ENCODE measurements around the gene EZH1.

EZH1 gene

GRCh38 chr17:42744806-42745617 lies at the start of gene EZH1:
TSS of gene EZH1 (minus strand) at chr17:42745040. CDS start at chr17:42728941, 16,099 bp downstream.
- in situ Hi-C loops (cut with MboI; ENCODE audit: low pct_unique_long_range_greater_than_20kb, low sequenced_read_pairs), result no loop called here
- DNase-seq, result peak; percentile 93

GRCh38 chr17:42792545-42792944 lies 47.7 kb upstream of the EZH1 start:
- DNase-seq, result no peak
- in situ Hi-C loops (cut with MboI; ENCODE audit: low pct_unique_long_range_greater_than_20kb, low sequenced_read_pairs), result no loop called here

GRCh38 chr17:42791948-42792347 lies 47.1 kb upstream of the EZH1 start:
- DNase-seq, result no peak
- in situ Hi-C loops (cut with MboI; ENCODE audit: low pct_unique_long_range_greater_than_20kb, low sequenced_read_pairs), result no loop called here

GRCh38 chr17:42787266-42787665 lies 42.4 kb upstream of the EZH1 start:
- in situ Hi-C loops (cut with MboI; ENCODE audit: low pct_unique_long_range_greater_than_20kb, low sequenced_read_pairs), result no loop called here
- no peak for DNase-seq

- DNase-seq, result no peak
- in situ Hi-C loops (cut with MboI; ENCODE audit: low pct_unique_long_range_greater_than_20kb, low sequenced_read_pairs), result no loop called here
Observed at GRCh38 chr17:42784811-42785592, 40.2 kb upstream of the EZH1 start.

- in situ Hi-C loops (cut with MboI; ENCODE audit: low pct_unique_long_range_greater_than_20kb, low sequenced_read_pairs), result no loop called here
- peak; percentile 61 for DNase-seq
Observed at GRCh38 chr17:42784409-42784808, 39.6 kb upstream of the EZH1 start.

GRCh38 chr17:42783791-42784138 lies 38.9 kb upstream of the EZH1 start:
- in situ Hi-C loops (cut with MboI; ENCODE audit: low pct_unique_long_range_greater_than_20kb, low sequenced_read_pairs), result no loop called here
- no peak for DNase-seq

- in situ Hi-C loops (cut with MboI; ENCODE audit: low pct_unique_long_range_greater_than_20kb, low sequenced_read_pairs), result no loop called here
- no peak for DNase-seq
Observed at GRCh38 chr17:42783062-42783790, 38.4 kb upstream of the EZH1 start.

GRCh38 chr17:42782166-42783061 lies 37.6 kb upstream of the EZH1 start:
- in situ Hi-C loops (cut with MboI; ENCODE audit: low pct_unique_long_range_greater_than_20kb, low sequenced_read_pairs), result no loop called here
- DNase-seq, result no peak

GRCh38 chr17:42781639-42782165 lies 36.9 kb upstream of the EZH1 start:
- no peak for DNase-seq
- in situ Hi-C loops (cut with MboI; ENCODE audit: low pct_unique_long_range_greater_than_20kb, low sequenced_read_pairs), result no loop called here

- in situ Hi-C loops (cut with MboI; ENCODE audit: low pct_unique_long_range_greater_than_20kb, low sequenced_read_pairs), result no loop called here
- DNase-seq, result no peak
Observed at GRCh38 chr17:42780851-42781638, 36.2 kb upstream of the EZH1 start.

- in situ Hi-C loops (cut with MboI; ENCODE audit: low pct_unique_long_range_greater_than_20kb, low sequenced_read_pairs), result no loop called here
- no peak for DNase-seq
Observed at GRCh38 chr17:42779936-42780850, 35.4 kb upstream of the EZH1 start, which contains the start of gene WNK4. TSS of gene WNK4 (plus strand) at chr17:42780610. CDS start at chr17:42780699, 89 bp downstream.

GRCh38 chr17:42779304-42779935 lies 34.6 kb upstream of the EZH1 start:
- in situ Hi-C loops (cut with MboI; ENCODE audit: low pct_unique_long_range_greater_than_20kb, low sequenced_read_pairs), result no loop called here

GRCh38 chr17:42778570-42778969 lies 33.7 kb upstream of the EZH1 start:
- no peak for DNase-seq
- in situ Hi-C loops (cut with MboI; ENCODE audit: low pct_unique_long_range_greater_than_20kb, low sequenced_read_pairs), result no loop called here

More at GRCh38 chr17:42779304-42779935, 34.6 kb upstream of the EZH1 start:
- DNase-seq, result no peak

GRCh38 chr17:42775534-42776098 lies 30.8 kb upstream of the EZH1 start:
- peak; percentile 77 for DNase-seq
- in situ Hi-C loops (cut with MboI; ENCODE audit: low pct_unique_long_range_greater_than_20kb, low sequenced_read_pairs), result no loop called here
